Vagina (tissue), 2 donors: ENCODE measurements around the gene PLAGL1.

Experiments used
- CTCF ChIP-seq, 3 experiments: fragments of 450-650 bp in 2 of 3; fragments of 200-600 bp in 1 of 3; sonication (generic) in 1 of 3; IDR thresholded peaks; one replicate each; pipeline ENCODE4 v1.5.1; 2017 to 2019; ENCODE audit warnings: antibody characterized with exemption in 3 of 3, mild to moderate bottlenecking in 2 of 3, moderate library complexity in 2 of 3
- POLR2A ChIP-seq, 2 donors: fragments of 450-650 bp; IDR thresholded peaks; one replicate each; pipeline ENCODE4 v1.6.1; 2017; ENCODE audit warnings: antibody characterized with exemption in 2 of 2, mild to moderate bottlenecking in 2 of 2, moderate library complexity in 2 of 2
- POLR2AphosphoS5 ChIP-seq, 2 donors: sonication (generic); formaldehyde crosslinking; IDR thresholded peaks; one replicate each; pipeline ENCODE4 v1.9.0; 2017; ENCODE audit warnings: antibody characterized with exemption in 2 of 2, mild to moderate bottlenecking in 2 of 2, low read depth in 1 of 2; ENCODE audit not compliant: insufficient read depth in 1 of 2

- TF ChIP-seq CTCF (IDR thresholded peaks at IDR 0.05) (no peak), POLR2A (IDR thresholded peaks at IDR 0.05) (no peak), POLR2AphosphoS5 (IDR thresholded peaks at IDR 0.05; ENCODE audit: insufficient read depth in 1 of 2, low read depth in 1 of 2) (no peak)
These were observed 34.0 kb downstream of the PLAGL1 start for GRCh38 chr6:143974089-143974488.
